ENCODE data around the gene ZDHHC3.

DNA sequence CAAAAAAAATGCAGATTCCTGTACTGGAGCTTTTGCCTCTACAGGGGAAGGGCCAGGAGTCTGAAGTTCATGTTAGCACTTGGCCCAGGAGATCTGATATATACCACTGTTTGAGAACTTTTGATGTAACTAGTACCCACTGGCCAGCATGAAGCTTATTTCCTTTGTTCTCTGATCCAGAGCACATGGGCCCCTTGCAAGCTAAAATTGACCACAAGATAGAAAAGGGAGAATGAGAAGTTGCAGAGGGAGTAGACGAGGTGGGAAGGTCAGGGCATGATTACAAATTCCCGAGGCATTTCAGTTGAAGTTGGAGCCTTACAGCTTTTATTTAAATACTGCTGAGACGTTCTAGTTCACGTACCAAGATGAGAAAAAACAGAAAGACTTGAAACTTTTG is 73.3 kb downstream of the ZDHHC3 start:
- TF ChIP-seq, protein P1, sequence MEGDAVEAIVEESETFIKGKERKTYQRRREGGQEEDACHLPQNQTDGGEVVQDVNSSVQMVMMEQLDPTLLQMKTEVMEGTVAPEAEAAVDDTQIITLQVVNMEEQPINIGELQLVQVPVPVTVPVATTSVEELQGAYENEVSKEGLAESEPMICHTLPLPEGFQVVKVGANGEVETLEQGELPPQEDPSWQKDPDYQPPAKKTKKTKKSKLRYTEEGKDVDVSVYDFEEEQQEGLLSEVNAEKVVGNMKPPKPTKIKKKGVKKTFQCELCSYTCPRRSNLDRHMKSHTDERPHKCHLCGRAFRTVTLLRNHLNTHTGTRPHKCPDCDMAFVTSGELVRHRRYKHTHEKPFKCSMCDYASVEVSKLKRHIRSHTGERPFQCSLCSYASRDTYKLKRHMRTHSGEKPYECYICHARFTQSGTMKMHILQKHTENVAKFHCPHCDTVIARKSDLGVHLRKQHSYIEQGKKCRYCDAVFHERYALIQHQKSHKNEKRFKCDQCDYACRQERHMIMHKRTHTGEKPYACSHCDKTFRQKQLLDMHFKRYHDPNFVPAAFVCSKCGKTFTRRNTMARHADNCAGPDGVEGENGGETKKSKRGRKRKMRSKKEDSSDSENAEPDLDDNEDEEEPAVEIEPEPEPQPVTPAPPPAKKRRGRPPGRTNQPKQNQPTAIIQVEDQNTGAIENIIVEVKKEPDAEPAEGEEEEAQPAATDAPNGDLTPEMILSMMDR (IDR thresholded peaks at IDR 0.05; ENCODE audit: low read depth, low read length, poor library complexity, severe bottlenecking) = no peak
- TF ChIP-seq EZH2phosphoT487 (IDR thresholded peaks at IDR 0.05; ENCODE audit: borderline replicate concordance, low read length) = no peak

Measured in DOHH2 (cell line).